Peyer's patch (tissue), 4 donors: ENCODE measurements around the gene PVALB.

Experiments
- CTCF ChIP-seq, 6 experiments: fragments of 450-650 bp in 4 of 6; fragments of 200-600 bp in 2 of 6; sonication (generic) in 1 of 6; IDR thresholded peaks; one replicate each; pipeline ENCODE4 v1.5.1; 2017 to 2019; ENCODE audit warnings: antibody characterized with exemption in 6 of 6, mild to moderate bottlenecking in 3 of 6, moderate library complexity in 1 of 6
- POLR2A ChIP-seq, 2 donors: fragments of 450-650 bp; IDR thresholded peaks; one replicate each; pipeline ENCODE4 v1.5.1; 2017; ENCODE audit warnings: antibody characterized with exemption in 2 of 2, mild to moderate bottlenecking in 2 of 2, moderate library complexity in 2 of 2

GRCh38 chr22:36835903-36836302 is 19.1 kb upstream of the PVALB start:
- TF ChIP-seq POLR2A (IDR thresholded peaks at IDR 0.05): no peak
- no peak for TF ChIP-seq CTCF (IDR thresholded peaks at IDR 0.05)
